Measurements from ENCODE around the gene CEMP1.

The CEMP1 gene

DNA sequence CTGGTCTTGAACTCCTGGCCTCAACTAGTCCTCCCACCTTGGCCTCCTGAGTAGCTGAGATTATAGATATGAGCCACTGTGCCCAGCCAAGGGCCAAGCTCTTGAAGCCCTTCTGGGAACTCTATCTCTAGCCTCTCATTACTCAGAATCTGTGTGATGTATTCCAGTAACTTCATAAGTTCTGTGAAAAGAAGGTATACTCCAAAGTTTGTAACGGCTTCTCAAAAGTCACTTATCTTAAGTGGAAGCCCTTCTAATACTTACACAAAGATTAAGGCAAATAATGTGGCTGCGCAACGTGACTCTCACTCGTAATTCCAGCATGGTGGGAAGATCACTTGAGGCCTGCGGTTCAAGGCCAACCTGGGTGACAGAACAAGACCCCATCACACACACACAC lies 36.6 kb downstream of the CEMP1 start:
- Histone ChIP-seq H3K18ac (ENCODE audit: low read depth in 1 of 2, low read length in 2 of 2) (no peak overlapping the region), H3K23ac (ENCODE audit: low read length in 2 of 2) (no peak overlapping the region), H3K79me1 (replicated peaks; ENCODE audit: low read length, poor library complexity, severe bottlenecking) (peaks cover 18% of the 10 kb centered on the region), H2AK5ac (ENCODE audit: low read length, severe bottlenecking) (no peak overlapping the region), H3K4ac (ENCODE audit: low read depth in 1 of 2, low read length in 2 of 2) (no peak overlapping the region), H3K9me3 (ENCODE audit: control insufficient read depth, low read length) (no peaks in the 10 kb centered on the region), H3K4me3 (ENCODE audit: insufficient read depth in 1 of 2, low read depth in 1 of 2, low read length in 2 of 2) (no peak overlapping the region), H2BK15ac (ENCODE audit: low read depth, poor library complexity, severe bottlenecking) (no peak overlapping the region), H3K4me1 (ENCODE audit: control insufficient read depth, insufficient read depth, low read depth, low read length) (peaks cover 11% of the 10 kb centered on the region), H4K8ac (ENCODE audit: low read length) (no peak overlapping the region), H2BK5ac (ENCODE audit: low read depth, low read length, poor library complexity, severe bottlenecking) (no peak overlapping the region), H4K91ac (ENCODE audit: low read length) (no peak overlapping the region), H2BK120ac (ENCODE audit: low read depth, low read length) (no peak overlapping the region), H2BK12ac (ENCODE audit: low read length in 2 of 2) (no peak overlapping the region), H3K14ac (ENCODE audit: low read length in 2 of 2) (no peak overlapping the region), H2AFZ (ENCODE audit: low read depth, low read length) (no peak overlapping the region), H3K27me3 (ENCODE audit: control insufficient read depth in 1 of 2, insufficient read depth in 1 of 2, low read length in 2 of 2) (no peaks in the 10 kb centered on the region), H3K27ac (ENCODE audit: low read length, poor library complexity, severe bottlenecking) (no peak overlapping the region), H3K9ac (ENCODE audit: low read length) (no peak overlapping the region), H3K36me3 (ENCODE audit: control insufficient read depth in 1 of 2, insufficient read depth in 2 of 2, low read depth in 1 of 2, low read length in 2 of 2) (peaks cover 28 to 53% of the 10 kb centered on the region in 2 experiments), H3K4me2 (ENCODE audit: low read length, poor library complexity, severe bottlenecking) (no peak overlapping the region)
- no peak for DNase-seq
- 88% methylated on average over 5 of the region's 5 CpGs for WGBS

DNA sequence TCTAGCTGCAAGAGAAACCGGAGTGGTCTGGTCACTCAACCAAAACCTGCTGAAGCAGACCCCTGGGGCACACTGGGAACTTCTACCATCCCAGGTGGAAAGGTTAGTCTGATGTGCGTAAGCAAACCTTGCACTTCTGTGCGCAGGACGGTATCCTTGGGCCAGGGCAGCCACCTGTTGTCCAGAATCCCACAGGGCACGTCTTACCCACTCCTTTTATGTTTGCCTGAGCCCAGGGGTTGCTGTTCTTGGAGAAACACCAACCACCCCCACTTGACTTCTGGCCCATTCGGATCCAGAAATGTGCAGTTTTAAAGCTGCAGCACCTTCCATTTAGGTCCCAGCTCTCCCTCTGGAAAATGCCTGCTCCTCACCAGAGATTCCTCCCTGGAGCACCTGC lies 37.6 kb downstream of the CEMP1 start:
- Histone ChIP-seq H2BK5ac (ENCODE audit: low read depth, low read length, poor library complexity, severe bottlenecking) (no peak overlapping the region), H3K4ac (ENCODE audit: low read depth in 1 of 2, low read length in 2 of 2) (no peak overlapping the region), H3K4me2 (ENCODE audit: low read length, poor library complexity, severe bottlenecking) (no peak overlapping the region), H3K27me3 (ENCODE audit: control insufficient read depth in 1 of 2, insufficient read depth in 1 of 2, low read length in 2 of 2) (no peaks in the 10 kb centered on the region), H2AFZ (ENCODE audit: low read depth, low read length) (no peak overlapping the region), H2BK120ac (ENCODE audit: low read depth, low read length) (no peak overlapping the region), H2BK12ac (ENCODE audit: low read length in 2 of 2) (no peak overlapping the region), H3K9me3 (ENCODE audit: control insufficient read depth, low read length) (no peaks in the 10 kb centered on the region), H4K8ac (ENCODE audit: low read length) (no peak overlapping the region), H2BK15ac (ENCODE audit: low read depth, poor library complexity, severe bottlenecking) (no peak overlapping the region), H3K79me1 (replicated peaks; ENCODE audit: low read length, poor library complexity, severe bottlenecking) (peaks cover 18% of the 10 kb centered on the region), H3K27ac (ENCODE audit: low read length, poor library complexity, severe bottlenecking) (no peak overlapping the region), H4K91ac (ENCODE audit: low read length) (no peak overlapping the region), H3K36me3 (ENCODE audit: control insufficient read depth in 1 of 2, insufficient read depth in 2 of 2, low read depth in 1 of 2, low read length in 2 of 2) (peaks cover 22 to 45% of the 10 kb centered on the region in 2 experiments), H3K4me3 (ENCODE audit: insufficient read depth in 1 of 2, low read depth in 1 of 2, low read length in 2 of 2) (no peak overlapping the region), H3K18ac (ENCODE audit: low read depth in 1 of 2, low read length in 2 of 2) (no peak overlapping the region), H2AK5ac (ENCODE audit: low read length, severe bottlenecking) (no peak overlapping the region), H3K14ac (ENCODE audit: low read length in 2 of 2) (no peak overlapping the region), H3K23ac (ENCODE audit: low read length in 2 of 2) (no peak overlapping the region), H3K9ac (ENCODE audit: low read length) (no peak overlapping the region), H3K4me1 (ENCODE audit: control insufficient read depth, insufficient read depth, low read depth, low read length) (peaks cover 12% of the 10 kb centered on the region)
- WGBS = 87% methylated on average over 6 of the region's 6 CpGs
- DNase-seq = no peak

DNA sequence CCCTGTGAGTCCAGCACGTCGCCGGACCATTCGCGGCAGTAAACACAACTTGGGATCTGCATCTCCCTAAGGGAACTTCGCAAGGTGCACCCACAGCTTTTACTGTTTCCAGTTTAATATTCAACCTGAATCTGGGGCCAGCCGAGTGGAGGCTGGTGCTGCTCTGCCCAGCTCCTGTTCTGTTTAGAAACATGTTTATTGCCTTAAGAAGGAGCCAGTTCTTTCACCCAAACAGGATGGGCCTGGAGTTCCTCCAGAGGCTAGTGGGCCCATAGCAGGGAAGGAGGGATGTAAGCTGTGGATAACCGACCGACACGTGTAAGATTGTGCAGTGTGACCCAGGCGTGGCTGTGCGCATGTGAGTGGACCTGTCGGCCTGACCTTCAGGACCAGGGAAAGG lies 38.9 kb downstream of the CEMP1 start:
- H3K4me1 ChIP-seq (ENCODE audit: control insufficient read depth, insufficient read depth, low read depth, low read length) = peaks cover 17% of the 10 kb centered on the region
- H3K23ac ChIP-seq (ENCODE audit: low read length in 2 of 2) = no peak overlapping the region
- DNase-seq = no peak
- no peaks in the 10 kb centered on the region for H3K27me3 ChIP-seq (ENCODE audit: control insufficient read depth in 1 of 2, insufficient read depth in 1 of 2, low read length in 2 of 2)
- no peak overlapping the region for H3K18ac ChIP-seq (ENCODE audit: low read depth in 1 of 2, low read length in 2 of 2)
- no peak overlapping the region for H2BK15ac ChIP-seq (ENCODE audit: low read depth, poor library complexity, severe bottlenecking)
- no peak overlapping the region for H3K27ac ChIP-seq (ENCODE audit: low read length, poor library complexity, severe bottlenecking)
- H2BK12ac ChIP-seq (ENCODE audit: low read length in 2 of 2) = no peak overlapping the region
- H4K91ac ChIP-seq (ENCODE audit: low read length) = no peak overlapping the region
- no peak overlapping the region for H3K14ac ChIP-seq (ENCODE audit: low read length in 2 of 2)
- H3K4me3 ChIP-seq (ENCODE audit: insufficient read depth in 1 of 2, low read depth in 1 of 2, low read length in 2 of 2) = no peak overlapping the region
- no peak overlapping the region for H2AK5ac ChIP-seq (ENCODE audit: low read length, severe bottlenecking)
- H3K4ac ChIP-seq (ENCODE audit: low read depth in 1 of 2, low read length in 2 of 2) = no peak overlapping the region
- no peak overlapping the region for H2BK120ac ChIP-seq (ENCODE audit: low read depth, low read length)
- H3K9ac ChIP-seq (ENCODE audit: low read length) = no peak overlapping the region
- peaks cover 21% of the 10 kb centered on the region for H3K79me1 ChIP-seq (replicated peaks; ENCODE audit: low read length, poor library complexity, severe bottlenecking)
- H2BK5ac ChIP-seq (ENCODE audit: low read depth, low read length, poor library complexity, severe bottlenecking) = no peak overlapping the region
- no peak overlapping the region for H4K8ac ChIP-seq (ENCODE audit: low read length)
- no peaks in the 10 kb centered on the region for H3K9me3 ChIP-seq (ENCODE audit: control insufficient read depth, low read length)
- no peak overlapping the region for H3K4me2 ChIP-seq (ENCODE audit: low read length, poor library complexity, severe bottlenecking)
- peaks cover 16 to 33% of the 10 kb centered on the region in 2 experiments for H3K36me3 ChIP-seq (ENCODE audit: control insufficient read depth in 1 of 2, insufficient read depth in 2 of 2, low read depth in 1 of 2, low read length in 2 of 2)
- WGBS = 93% methylated on average over 13 of the region's 13 CpGs
- no peak overlapping the region for H2AFZ ChIP-seq (ENCODE audit: low read depth, low read length)

DNA sequence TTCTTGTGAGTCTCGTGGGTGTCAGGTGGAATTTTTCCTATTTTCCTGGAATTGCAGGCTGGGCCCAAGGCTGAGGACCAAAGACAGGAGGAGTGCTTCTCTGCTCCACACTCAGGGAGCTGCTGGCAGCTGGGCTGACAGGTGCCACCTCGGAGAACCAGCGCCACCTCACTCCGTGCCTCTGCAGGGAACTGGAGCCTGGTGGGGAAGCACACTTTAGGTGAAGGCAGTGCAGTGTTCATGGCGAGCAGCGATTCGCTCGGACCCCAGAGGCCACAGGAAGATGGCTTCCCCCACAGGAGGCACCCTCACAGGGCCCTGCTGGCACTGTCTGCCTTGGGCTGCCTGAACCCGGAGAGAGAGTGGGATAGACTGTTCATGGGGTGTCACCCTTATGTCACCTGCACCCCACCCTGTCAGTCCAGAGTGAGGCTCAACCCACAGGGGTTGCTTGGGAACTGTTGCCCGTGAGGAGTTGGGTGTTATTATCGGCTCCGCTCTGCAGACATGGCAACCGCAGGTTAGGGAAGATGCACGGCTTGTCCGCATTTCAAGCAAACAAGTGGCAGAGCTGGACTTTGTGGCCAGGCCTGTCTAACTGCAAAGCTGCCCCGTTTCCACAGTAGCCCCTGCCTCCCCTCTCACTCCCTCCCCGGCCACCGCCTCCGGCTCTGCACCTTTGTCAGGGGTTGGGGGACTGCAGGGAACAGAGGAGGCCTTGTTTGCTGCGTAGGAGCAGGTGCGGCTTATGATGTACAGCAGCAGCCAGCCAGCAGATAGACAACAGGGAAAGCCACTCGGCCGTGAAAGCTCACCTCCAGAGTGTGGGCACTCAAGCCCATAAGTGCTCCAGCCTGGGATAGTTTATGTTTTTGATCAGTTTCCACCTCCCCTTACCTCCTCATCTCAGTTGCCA lies 40.8 kb downstream of the CEMP1 start:
- H3K14ac ChIP-seq (ENCODE audit: low read length in 2 of 2) = no peak overlapping the region
- H3K4me3 ChIP-seq (ENCODE audit: insufficient read depth in 1 of 2, low read depth in 1 of 2, low read length in 2 of 2) = no peak overlapping the region
- no peak overlapping the region for H3K18ac ChIP-seq (ENCODE audit: low read depth in 1 of 2, low read length in 2 of 2)
- no peak overlapping the region for H3K9ac ChIP-seq (ENCODE audit: low read length)
- no peak for DNase-seq
- H3K23ac ChIP-seq (ENCODE audit: low read length in 2 of 2) = no peak overlapping the region
- no peak overlapping the region for H2BK12ac ChIP-seq (ENCODE audit: low read length in 2 of 2)
- H2BK5ac ChIP-seq (ENCODE audit: low read depth, low read length, poor library complexity, severe bottlenecking) = no peak overlapping the region
- H2BK120ac ChIP-seq (ENCODE audit: low read depth, low read length) = no peak overlapping the region
- no peak overlapping the region for H3K4ac ChIP-seq (ENCODE audit: low read depth in 1 of 2, low read length in 2 of 2)
- H4K8ac ChIP-seq (ENCODE audit: low read length) = no peak overlapping the region
- no peak overlapping the region for H2AFZ ChIP-seq (ENCODE audit: low read depth, low read length)
- peaks cover 3 to 26% of the 10 kb centered on the region in 2 experiments for H3K36me3 ChIP-seq (ENCODE audit: control insufficient read depth in 1 of 2, insufficient read depth in 2 of 2, low read depth in 1 of 2, low read length in 2 of 2)
- no peak overlapping the region for H3K4me2 ChIP-seq (ENCODE audit: low read length, poor library complexity, severe bottlenecking)
- H3K4me1 ChIP-seq (ENCODE audit: control insufficient read depth, insufficient read depth, low read depth, low read length) = peaks cover 27% of the 10 kb centered on the region
- H3K9me3 ChIP-seq (ENCODE audit: control insufficient read depth, low read length) = no peaks in the 10 kb centered on the region
- H2AK5ac ChIP-seq (ENCODE audit: low read length, severe bottlenecking) = no peak overlapping the region
- no peak overlapping the region for H4K91ac ChIP-seq (ENCODE audit: low read length)
- peaks cover 37% of the 10 kb centered on the region for H3K79me1 ChIP-seq (replicated peaks; ENCODE audit: low read length, poor library complexity, severe bottlenecking)
- H2BK15ac ChIP-seq (ENCODE audit: low read depth, poor library complexity, severe bottlenecking) = no peak overlapping the region
- WGBS = 95% methylated on average over 16 of the region's 23 CpGs
- no peaks in the 10 kb centered on the region for H3K27me3 ChIP-seq (ENCODE audit: control insufficient read depth in 1 of 2, insufficient read depth in 1 of 2, low read length in 2 of 2)
- H3K27ac ChIP-seq (ENCODE audit: low read length, poor library complexity, severe bottlenecking) = no peak overlapping the region
